Adrenal gland (tissue), 5 donors: Measurements from ENCODE around the gene MBOAT1.

Source experiments
- POLR2A ChIP-seq, 2 donors: fragments of 450-650 bp; IDR thresholded peaks; one replicate each; pipeline ENCODE4 v1.6.1; 2017; ENCODE audit warnings: antibody characterized with exemption in 2 of 2, mild to moderate bottlenecking in 2 of 2, moderate library complexity in 1 of 2
- TF ChIP-seq, protein P1 (sequence below), 6 experiments: fragments of 450-650 bp in 4 of 6; fragments of 200-600 bp in 2 of 6; sonication (generic) in 1 of 6; IDR thresholded peaks; 1 replicate in 5 of 6; 2 replicates in 1 of 6; pipeline versions ENCODE4 v1.5.1 to v1.8.0; 2016 to 2021; ENCODE audit warnings: antibody characterized with exemption in 6 of 6, mild to moderate bottlenecking in 2 of 6, moderate library complexity in 1 of 6
- donor health status: DM: no; HTN: no; CAD: no.

DNA sequence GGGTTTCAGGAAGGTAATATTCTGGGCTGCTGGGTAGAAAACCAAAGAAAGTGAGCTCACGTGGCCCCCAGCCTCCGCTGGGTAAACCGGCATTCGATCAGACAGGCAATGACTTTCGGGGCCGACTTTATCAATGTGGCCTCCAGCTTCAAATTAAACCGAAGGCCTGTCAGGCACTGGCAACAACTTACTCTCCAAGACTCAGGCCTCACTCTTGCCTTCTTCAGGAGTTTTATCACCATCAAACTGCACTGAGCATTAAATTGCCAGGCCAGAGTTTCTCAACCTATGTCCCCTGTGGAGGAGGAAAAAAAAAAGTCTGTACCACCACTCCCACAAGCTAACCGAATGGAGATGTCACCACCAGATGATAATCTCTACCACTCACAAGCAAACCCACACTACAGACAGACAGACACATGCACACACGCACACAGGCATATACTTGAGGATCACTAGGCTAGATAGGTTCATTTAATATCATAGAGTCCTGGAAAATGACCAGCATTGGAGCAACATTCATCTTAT is 1.1 kb upstream of the MBOAT1 start:
- TF ChIP-seq, protein P1, sequence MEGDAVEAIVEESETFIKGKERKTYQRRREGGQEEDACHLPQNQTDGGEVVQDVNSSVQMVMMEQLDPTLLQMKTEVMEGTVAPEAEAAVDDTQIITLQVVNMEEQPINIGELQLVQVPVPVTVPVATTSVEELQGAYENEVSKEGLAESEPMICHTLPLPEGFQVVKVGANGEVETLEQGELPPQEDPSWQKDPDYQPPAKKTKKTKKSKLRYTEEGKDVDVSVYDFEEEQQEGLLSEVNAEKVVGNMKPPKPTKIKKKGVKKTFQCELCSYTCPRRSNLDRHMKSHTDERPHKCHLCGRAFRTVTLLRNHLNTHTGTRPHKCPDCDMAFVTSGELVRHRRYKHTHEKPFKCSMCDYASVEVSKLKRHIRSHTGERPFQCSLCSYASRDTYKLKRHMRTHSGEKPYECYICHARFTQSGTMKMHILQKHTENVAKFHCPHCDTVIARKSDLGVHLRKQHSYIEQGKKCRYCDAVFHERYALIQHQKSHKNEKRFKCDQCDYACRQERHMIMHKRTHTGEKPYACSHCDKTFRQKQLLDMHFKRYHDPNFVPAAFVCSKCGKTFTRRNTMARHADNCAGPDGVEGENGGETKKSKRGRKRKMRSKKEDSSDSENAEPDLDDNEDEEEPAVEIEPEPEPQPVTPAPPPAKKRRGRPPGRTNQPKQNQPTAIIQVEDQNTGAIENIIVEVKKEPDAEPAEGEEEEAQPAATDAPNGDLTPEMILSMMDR (IDR thresholded peaks at IDR 0.05) = no peak
- TF ChIP-seq POLR2A (IDR thresholded peaks at IDR 0.05) = no peak
